SJCRH30 (cell line): Measurements from ENCODE around the gene DHCR7. TPM values are rescaled to one million over a fixed set of nuclear protein-coding genes. Genes with fewer than 3 reads are reported as not detected.

Source experiments
- DNase-seq, 2 experiments: peaks; one replicate each; pipeline ENCODE4 v3.0.0-alpha.2; 2015 to 2020
- H3K27ac ChIP-seq: fragments of 250-450 bp; sonication (Bioruptor Pico); 2 replicates; pipeline ENCODE4 v1.5.1; 2020; ENCODE audit warnings: mild to moderate bottlenecking, moderate library complexity
- H3K27me3 ChIP-seq: fragments of 250-450 bp; sonication (Bioruptor Pico); 2 replicates; pipeline ENCODE4 v1.5.1; 2020; ENCODE audit warnings: mild to moderate bottlenecking, moderate library complexity
- H3K36me3 ChIP-seq: fragments of 250-450 bp; sonication (Bioruptor Pico); 2 replicates; pipeline ENCODE4 v1.5.1; 2020; ENCODE audit warnings: mild to moderate bottlenecking, moderate library complexity
- H3K4me1 ChIP-seq: fragments of 250-450 bp; sonication (Bioruptor Pico); 2 replicates; pipeline ENCODE4 v1.5.1; 2020; ENCODE audit warnings: mild to moderate bottlenecking, moderate library complexity
- H3K4me3 ChIP-seq: fragments of 250-450 bp; sonication (Bioruptor Pico); 2 replicates; pipeline ENCODE4 v1.5.1; 2020; ENCODE audit warnings: mild to moderate bottlenecking, moderate library complexity
- H3K9me3 ChIP-seq: fragments of 250-450 bp; sonication (Bioruptor Pico); replicated peaks from 2 replicates; pipeline ENCODE4 v1.5.1; 2020; ENCODE audit warnings: mild to moderate bottlenecking, moderate library complexity
- total RNA-seq: library from RNA; depleted of rRNA; stranded (reverse); fragments of >200 nt; shearing (Covaris generic); gene quantifications from 2 replicates; pipeline ENCODE4 v1.2.3, GENCODE V29; 2014

The DHCR7 gene
- total RNA-seq, 1 experiment from 2014 or later = 40.1 TPM

GRCh38 chr11:71472941-71473792, 25.0 kb upstream of the DHCR7 start:
- no peak overlapping the region for H3K27ac ChIP-seq
- no peak for DNase-seq
- H3K9me3 ChIP-seq = no peaks in the 10 kb centered on the region
- no peaks in the 10 kb centered on the region for H3K4me1 ChIP-seq
- no peaks in the 10 kb centered on the region for H3K27me3 ChIP-seq
- H3K36me3 ChIP-seq = no peaks in the 10 kb centered on the region; the same call in 1 of the 2 replicates
- H3K4me3 ChIP-seq = no peak overlapping the region

DNA sequence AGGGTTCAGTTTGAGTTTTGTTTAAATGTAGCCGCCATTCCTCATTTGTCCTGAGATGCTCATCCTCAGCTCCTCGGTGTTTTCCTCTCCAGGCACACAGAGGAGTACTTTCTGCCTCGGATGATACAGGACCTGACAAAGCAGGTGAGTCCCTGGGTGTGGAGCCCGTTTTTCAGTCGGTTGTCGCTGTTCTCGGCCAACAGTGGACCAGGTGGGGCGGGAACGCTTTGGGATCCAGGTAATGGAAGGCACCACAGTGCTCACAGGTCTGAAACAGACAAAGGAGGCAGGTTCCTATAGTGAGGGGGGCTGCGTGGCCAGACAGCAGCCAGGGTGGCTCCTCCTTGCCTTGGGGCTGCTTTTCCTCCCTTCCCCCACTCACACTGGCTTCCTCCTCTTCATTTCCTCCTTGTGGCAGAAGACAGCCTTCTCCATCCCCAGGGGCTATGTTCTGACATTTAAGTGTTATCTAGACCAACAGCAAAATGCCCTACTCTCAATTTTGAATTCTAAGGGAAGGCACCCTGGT, 24.2 kb upstream of the DHCR7 start:
- Histone ChIP-seq H3K36me3 (no peaks in the 10 kb centered on the region; the same call in 1 of the 2 replicates), H3K4me1 (no peaks in the 10 kb centered on the region), H3K27me3 (no peaks in the 10 kb centered on the region), H3K27ac (no peak overlapping the region), H3K4me3 (no peak overlapping the region), H3K9me3 (no peaks in the 10 kb centered on the region)
- no peak for DNase-seq

DNA sequence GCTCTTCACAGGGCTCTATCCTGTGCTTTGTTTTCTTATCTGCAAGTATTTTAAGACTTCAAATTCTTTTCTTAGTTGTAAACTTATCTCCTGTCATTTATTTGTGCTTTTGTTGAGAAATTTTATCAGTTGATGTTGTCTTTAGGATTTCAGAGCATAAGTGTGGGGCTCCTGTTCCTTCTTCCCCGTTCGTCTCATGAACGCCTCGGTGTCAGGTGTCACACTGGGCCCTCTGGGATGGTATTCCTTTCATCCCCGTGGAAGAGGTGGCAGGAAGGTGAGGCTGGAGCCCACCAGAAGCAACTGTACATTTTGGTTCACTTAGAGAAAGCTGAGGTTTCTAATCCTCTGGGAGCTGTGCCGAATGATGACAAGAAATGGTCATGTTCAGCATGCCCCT, 22.8 kb upstream of the DHCR7 start:
- DNase-seq = no peak
- no peak overlapping the region for H3K4me3 ChIP-seq
- no peaks in the 10 kb centered on the region; the same call in 1 of the 2 replicates for H3K36me3 ChIP-seq
- H3K9me3 ChIP-seq = no peaks in the 10 kb centered on the region
- H3K4me1 ChIP-seq = no peaks in the 10 kb centered on the region
- H3K27ac ChIP-seq = no peak overlapping the region
- H3K27me3 ChIP-seq = no peaks in the 10 kb centered on the region

- Histone ChIP-seq H3K27me3 (no peaks in the 10 kb centered on the region), H3K36me3 (no peaks in the 10 kb centered on the region), H3K9me3 (no peaks in the 10 kb centered on the region), H3K27ac (no peak overlapping the region), H3K4me3 (no peak overlapping the region), H3K4me1 (no peaks in the 10 kb centered on the region)
- DNase-seq = no peak
These were observed 19.0 kb upstream of the DHCR7 start for GRCh38 chr11:71467164-71467563.

DNA sequence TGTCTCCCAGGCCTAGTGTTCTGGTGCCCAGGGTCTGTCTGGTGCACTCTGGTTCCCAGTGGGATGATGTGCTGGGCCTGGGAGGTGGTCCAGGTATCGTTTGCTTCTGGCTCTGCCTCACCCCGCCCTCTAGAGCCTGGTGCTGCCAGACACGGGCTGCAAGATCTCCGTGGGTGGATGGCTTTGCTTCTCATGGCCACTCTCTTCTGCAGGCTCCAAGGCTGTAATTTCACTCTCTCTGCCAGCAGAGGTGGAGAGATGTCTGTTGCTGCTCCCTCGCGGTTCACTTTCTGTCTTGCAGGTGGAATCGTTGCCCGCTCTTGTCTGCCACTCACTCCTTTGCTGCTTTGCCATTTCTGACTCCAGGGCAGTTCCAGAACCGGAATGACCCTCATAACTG, 18.2 kb upstream of the DHCR7 start:
- Histone ChIP-seq H3K4me1 (no peaks in the 10 kb centered on the region), H3K27me3 (no peaks in the 10 kb centered on the region), H3K9me3 (no peaks in the 10 kb centered on the region), H3K4me3 (no peak overlapping the region), H3K27ac (no peak overlapping the region), H3K36me3 (no peaks in the 10 kb centered on the region)
- no peak for DNase-seq

DNA sequence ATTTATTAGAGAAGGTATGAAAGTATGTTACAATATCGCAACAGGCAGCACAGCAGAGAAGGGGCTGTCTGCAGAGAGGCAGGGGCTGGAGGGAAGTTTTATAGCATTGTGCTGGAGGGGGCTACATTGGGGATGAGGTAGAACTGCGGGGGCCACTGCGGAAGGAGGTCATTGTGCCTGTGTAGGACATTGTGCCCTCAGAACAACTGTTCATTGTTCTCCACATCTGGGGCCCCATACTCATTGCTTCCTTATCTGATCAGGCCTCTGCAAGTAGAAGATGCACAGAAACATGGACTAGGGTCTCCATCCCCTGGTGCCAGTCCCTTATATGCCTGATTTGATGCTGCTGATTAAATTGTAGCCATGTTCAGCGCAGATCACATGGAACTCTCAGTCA, 16.9 kb upstream of the DHCR7 start:
- no peaks in the 10 kb centered on the region for H3K4me1 ChIP-seq
- no peak for DNase-seq
- H3K27me3 ChIP-seq = no peaks in the 10 kb centered on the region
- H3K4me3 ChIP-seq = no peak overlapping the region
- H3K27ac ChIP-seq = no peak overlapping the region
- H3K36me3 ChIP-seq = no peaks in the 10 kb centered on the region
- no peaks in the 10 kb centered on the region for H3K9me3 ChIP-seq

GRCh38 chr11:71463331-71464211, 15.4 kb upstream of the DHCR7 start:
- Histone ChIP-seq H3K4me3 (no peak overlapping the region), H3K9me3 (no peaks in the 10 kb centered on the region), H3K4me1 (no peaks in the 10 kb centered on the region), H3K27me3 (no peaks in the 10 kb centered on the region), H3K27ac (no peak overlapping the region), H3K36me3 (no peaks in the 10 kb centered on the region; the same call in 1 of the 2 replicates)
- DNase-seq = no peak

- no peaks in the 10 kb centered on the region for H3K4me1 ChIP-seq
- no peak overlapping the region for H3K4me3 ChIP-seq
- H3K36me3 ChIP-seq = no peaks in the 10 kb centered on the region; the same call in 1 of the 2 replicates
- DNase-seq = no peak
- H3K27me3 ChIP-seq = no peaks in the 10 kb centered on the region
- no peaks in the 10 kb centered on the region for H3K9me3 ChIP-seq
- H3K27ac ChIP-seq = no peak overlapping the region
These were observed 14.5 kb upstream of the DHCR7 start for GRCh38 chr11:71462726-71463125.

DNA sequence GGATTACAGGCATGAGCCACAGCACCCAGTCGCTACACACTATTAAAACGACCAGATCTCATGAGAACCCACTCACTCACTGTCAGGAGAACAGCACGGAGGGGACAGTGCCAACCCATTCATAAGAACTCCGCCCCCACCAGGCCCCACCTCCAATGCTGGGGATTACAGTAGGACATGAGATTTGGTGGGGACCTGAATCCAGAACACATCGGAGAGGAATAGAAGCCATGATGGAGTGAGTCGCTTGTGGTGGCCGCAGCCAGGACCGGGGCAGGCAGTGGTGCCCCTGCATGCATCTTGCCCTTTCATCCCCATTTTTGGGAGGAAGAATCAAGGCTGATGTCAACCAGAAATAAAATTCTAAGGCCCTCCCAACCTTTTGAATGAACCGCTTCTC, 13.5 kb upstream of the DHCR7 start:
- no peaks in the 10 kb centered on the region for H3K4me1 ChIP-seq
- no peaks in the 10 kb centered on the region for H3K27me3 ChIP-seq
- no peak for DNase-seq
- H3K4me3 ChIP-seq = no peak overlapping the region
- no peaks in the 10 kb centered on the region for H3K9me3 ChIP-seq
- H3K36me3 ChIP-seq = no peaks in the 10 kb centered on the region; the same call in 1 of the 2 replicates
- H3K27ac ChIP-seq = no peak overlapping the region

GRCh38 chr11:71459767-71460320, 11.7 kb upstream of the DHCR7 start:
- H3K9me3 ChIP-seq = no peaks in the 10 kb centered on the region
- no peaks in the 10 kb centered on the region for H3K27me3 ChIP-seq
- H3K27ac ChIP-seq = no peak overlapping the region
- no peaks in the 10 kb centered on the region for H3K4me1 ChIP-seq
- H3K4me3 ChIP-seq = no peak overlapping the region
- no peak for DNase-seq
- no peaks in the 10 kb centered on the region; the same call in 1 of the 2 replicates for H3K36me3 ChIP-seq

GRCh38 chr11:71459076-71459766, 11.0 kb upstream of the DHCR7 start:
- Histone ChIP-seq H3K4me1 (no peaks in the 10 kb centered on the region), H3K36me3 (no peaks in the 10 kb centered on the region; the same call in 1 of the 2 replicates), H3K27ac (no peak overlapping the region), H3K27me3 (no peaks in the 10 kb centered on the region), H3K4me3 (no peak overlapping the region), H3K9me3 (no peaks in the 10 kb centered on the region)
- DNase-seq = no peak

GRCh38 chr11:71458146-71459070, 10.2 kb upstream of the DHCR7 start:
- no peak overlapping the region for H3K27ac ChIP-seq
- DNase-seq = no peak
- H3K36me3 ChIP-seq = no peaks in the 10 kb centered on the region; the same call in 1 of the 2 replicates
- H3K9me3 ChIP-seq = no peaks in the 10 kb centered on the region
- no peaks in the 10 kb centered on the region; the same call in 1 of the 2 replicates for H3K4me1 ChIP-seq
- H3K4me3 ChIP-seq = no peak overlapping the region
- no peaks in the 10 kb centered on the region for H3K27me3 ChIP-seq

DNA sequence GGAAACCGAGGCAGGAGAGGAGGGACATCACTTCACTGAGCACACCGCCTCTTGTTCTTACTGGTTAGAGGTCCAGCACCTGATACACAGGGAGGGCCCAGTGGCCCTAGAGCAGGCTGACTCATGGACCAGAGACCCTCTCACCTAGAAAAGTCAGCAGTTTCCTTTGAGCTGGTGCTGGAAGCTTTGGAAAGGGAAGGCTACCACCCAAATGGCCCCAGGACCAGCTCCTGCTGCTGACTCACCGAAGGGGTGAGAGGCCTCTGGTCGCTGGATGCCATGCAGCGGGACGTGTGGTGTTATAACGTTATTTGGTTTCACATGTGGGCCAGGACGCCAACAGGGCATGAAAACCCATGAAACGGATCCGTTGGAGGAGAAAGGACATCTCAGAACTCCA, 8.6 kb upstream of the DHCR7 start:
- no peaks in the 10 kb centered on the region; the same call in 1 of the 2 replicates for H3K36me3 ChIP-seq
- DNase-seq = no peak
- no peak overlapping the region for H3K27ac ChIP-seq
- no peaks in the 10 kb centered on the region for H3K9me3 ChIP-seq
- no peak overlapping the region for H3K4me3 ChIP-seq
- no peaks in the 10 kb centered on the region for H3K27me3 ChIP-seq
- H3K4me1 ChIP-seq = no peaks in the 10 kb centered on the region; the same call in 1 of the 2 replicates
